ENCODE results near the gene SPATA2. TPM values are rescaled to one million over a fixed set of nuclear protein-coding genes. Genes with fewer than 3 reads are reported as not detected.

SPATA2 gene
- total and polyA plus RNA-seq, 2 of the 13 experiments (the other 11 are each of a cell fraction or from before 2014, with no cell fraction given): 3.2 to 8.7 TPM

GRCh38 chr20:49945306-49945700 lies 30.0 kb upstream of the SPATA2 start (continued):
- TF ChIP-seq ZBTB4 (CRISPR knock-in tag; IDR thresholded peaks at IDR 0.05; ENCODE audit: borderline replicate concordance) (no peak), CEBPG (CRISPR knock-in tag; IDR thresholded peaks at IDR 0.05) (0 out of 2 replicates have a peak, but pooled peaks have one; percentile 10)
- TF ChIP-seq, protein P1, sequence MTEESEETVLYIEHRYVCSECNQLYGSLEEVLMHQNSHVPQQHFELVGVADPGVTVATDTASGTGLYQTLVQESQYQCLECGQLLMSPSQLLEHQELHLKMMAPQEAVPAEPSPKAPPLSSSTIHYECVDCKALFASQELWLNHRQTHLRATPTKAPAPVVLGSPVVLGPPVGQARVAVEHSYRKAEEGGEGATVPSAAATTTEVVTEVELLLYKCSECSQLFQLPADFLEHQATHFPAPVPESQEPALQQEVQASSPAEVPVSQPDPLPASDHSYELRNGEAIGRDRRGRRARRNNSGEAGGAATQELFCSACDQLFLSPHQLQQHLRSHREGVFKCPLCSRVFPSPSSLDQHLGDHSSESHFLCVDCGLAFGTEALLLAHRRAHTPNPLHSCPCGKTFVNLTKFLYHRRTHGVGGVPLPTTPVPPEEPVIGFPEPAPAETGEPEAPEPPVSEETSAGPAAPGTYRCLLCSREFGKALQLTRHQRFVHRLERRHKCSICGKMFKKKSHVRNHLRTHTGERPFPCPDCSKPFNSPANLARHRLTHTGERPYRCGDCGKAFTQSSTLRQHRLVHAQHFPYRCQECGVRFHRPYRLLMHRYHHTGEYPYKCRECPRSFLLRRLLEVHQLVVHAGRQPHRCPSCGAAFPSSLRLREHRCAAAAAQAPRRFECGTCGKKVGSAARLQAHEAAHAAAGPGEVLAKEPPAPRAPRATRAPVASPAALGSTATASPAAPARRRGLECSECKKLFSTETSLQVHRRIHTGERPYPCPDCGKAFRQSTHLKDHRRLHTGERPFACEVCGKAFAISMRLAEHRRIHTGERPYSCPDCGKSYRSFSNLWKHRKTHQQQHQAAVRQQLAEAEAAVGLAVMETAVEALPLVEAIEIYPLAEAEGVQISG (CRISPR knock-in tag; IDR thresholded peaks at IDR 0.05): no peak

DNA sequence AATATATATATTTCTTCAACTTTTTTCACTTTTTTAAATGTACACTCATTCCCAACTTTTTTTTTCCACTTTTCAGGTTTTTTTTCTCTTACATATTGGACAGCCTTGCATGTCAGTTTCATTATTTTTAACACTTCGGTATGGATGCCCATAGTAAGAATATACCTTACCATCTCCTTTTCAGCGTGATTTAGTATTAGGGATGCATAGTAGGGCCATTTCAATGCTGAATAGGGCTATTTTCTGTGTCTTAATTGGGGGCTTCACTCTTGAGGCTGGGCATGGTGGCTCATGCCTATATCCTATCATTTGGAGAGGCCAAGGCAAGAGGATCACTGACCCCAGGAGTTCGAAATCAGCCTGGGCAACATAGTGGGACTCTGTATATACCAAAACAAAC lies 27.6 kb upstream of the SPATA2 start:
- H3K27ac ChIP-seq (ENCODE audit: extremely low read length, insufficient read depth, low read length): no peak overlapping the region
- CTCF ChIA-PET (ENCODE audit: low intra/inter-chr PET ratio, low total read pairs): no interaction called here
- no peaks in the 10 kb centered on the region for H3K27me3 ChIP-seq (ENCODE audit: control insufficient read depth in 1 of 2, insufficient read depth in 2 of 2, low read length in 2 of 2)
- H3K36me3 ChIP-seq (replicated peaks in 1 of 2; ENCODE audit: control insufficient read depth in 1 of 2, insufficient read depth in 2 of 2, low read length in 2 of 2): peaks cover 31 to 73% of the 10 kb centered on the region in 2 experiments
- no peak overlapping the region for H3K4me2 ChIP-seq (ENCODE audit: low read depth, low read length)
- no peaks in the 10 kb centered on the region for H3K9me3 ChIP-seq (ENCODE audit: low read length)
- WGBS (ENCODE audit: low lambda C conversion rate): 97% methylated on average over 3 of the region's 3 CpGs
- H3K79me2 ChIP-seq (ENCODE audit: insufficient read depth, low read length): peaks cover 71% of the 10 kb centered on the region
- FAIRE-seq (no peak), DNase-seq (ENCODE audit: low spot score) (no peak), ATAC-seq (no peak)
- POLR2A ChIA-PET: interaction anchor here (0.7 to 0.8 kb wide), 2 partner anchors 26 to 480 kb away, joined by 3 to 4 read pairs; no protein-coding TSS in a partner anchor
- H2AFZ ChIP-seq (ENCODE audit: low read length): no peak overlapping the region
- H3K9ac ChIP-seq (ENCODE audit: insufficient read depth, low read depth, low read length): no peak overlapping the region
- BruUV-seq (replicated peaks): no TSS peak
- in situ Hi-C loops (cut with HindIII; ENCODE audit: extremely low pct_ligation_motif_present, low pct_unique_long_range_greater_than_20kb): no loop called here
- H4K20me1 ChIP-seq (ENCODE audit: insufficient read depth, low read length): peaks cover 30% of the 10 kb centered on the region
- TF ChIP-seq ZNF547 (CRISPR knock-in tag; IDR thresholded peaks at IDR 0.05): no peak
- TF ChIP-seq, protein P2, sequence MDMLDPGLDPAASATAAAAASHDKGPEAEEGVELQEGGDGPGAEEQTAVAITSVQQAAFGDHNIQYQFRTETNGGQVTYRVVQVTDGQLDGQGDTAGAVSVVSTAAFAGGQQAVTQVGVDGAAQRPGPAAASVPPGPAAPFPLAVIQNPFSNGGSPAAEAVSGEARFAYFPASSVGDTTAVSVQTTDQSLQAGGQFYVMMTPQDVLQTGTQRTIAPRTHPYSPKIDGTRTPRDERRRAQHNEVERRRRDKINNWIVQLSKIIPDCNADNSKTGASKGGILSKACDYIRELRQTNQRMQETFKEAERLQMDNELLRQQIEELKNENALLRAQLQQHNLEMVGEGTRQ (IDR thresholded peaks at IDR 0.05; ENCODE audit: low read depth, low read length): no peak
- TF ChIP-seq, protein P2 (CRISPR knock-in tag; IDR thresholded peaks at IDR 0.05; ENCODE audit: borderline replicate concordance): no peak
- no peak for TF ChIP-seq NR0B2 (CRISPR knock-in tag; IDR thresholded peaks at IDR 0.05)
- TF ChIP-seq ZKSCAN1 (IDR thresholded peaks at IDR 0.05; ENCODE audit: low read length): 0 out of 2 replicates have a peak, but pooled peaks have one; percentile 65
- no peak for TF ChIP-seq POLR2G (IDR thresholded peaks at IDR 0.05; ENCODE audit: low read depth, low read length)
- H3K4me1 ChIP-seq (ENCODE audit: insufficient read depth, low read length): peaks cover 91% of the 10 kb centered on the region
- intact Hi-C loops (cut with micrococcal nuclease; ENCODE audit: unreplicated experiment): no loop called here
- H3K4me3 ChIP-seq (replicated peaks in 1 of 3; ENCODE audit: insufficient read depth in 1 of 3, low read depth in 2 of 3, low read length in 3 of 3): no peak overlapping the region

Measured in HepG2 (cell line).